Eye (tissue), 1 donor: ENCODE measurements around the gene BAHCC1.

ENCODE experiments used
- DNase-seq: peaks from one replicate; pipeline ENCODE4 v3.0.0-alpha.2; 2015

BAHCC1 gene

GRCh38 chr17:81368161-81369022 is 26.9 kb upstream of the BAHCC1 start:
- no peak for DNase-seq

- DNase-seq: no peak
Observed at GRCh38 chr17:81370294-81370693, 25.0 kb upstream of the BAHCC1 start.

- DNase-seq: peak; percentile 58
Observed at GRCh38 chr17:81371910-81372760, 23.1 kb upstream of the BAHCC1 start.

DNA sequence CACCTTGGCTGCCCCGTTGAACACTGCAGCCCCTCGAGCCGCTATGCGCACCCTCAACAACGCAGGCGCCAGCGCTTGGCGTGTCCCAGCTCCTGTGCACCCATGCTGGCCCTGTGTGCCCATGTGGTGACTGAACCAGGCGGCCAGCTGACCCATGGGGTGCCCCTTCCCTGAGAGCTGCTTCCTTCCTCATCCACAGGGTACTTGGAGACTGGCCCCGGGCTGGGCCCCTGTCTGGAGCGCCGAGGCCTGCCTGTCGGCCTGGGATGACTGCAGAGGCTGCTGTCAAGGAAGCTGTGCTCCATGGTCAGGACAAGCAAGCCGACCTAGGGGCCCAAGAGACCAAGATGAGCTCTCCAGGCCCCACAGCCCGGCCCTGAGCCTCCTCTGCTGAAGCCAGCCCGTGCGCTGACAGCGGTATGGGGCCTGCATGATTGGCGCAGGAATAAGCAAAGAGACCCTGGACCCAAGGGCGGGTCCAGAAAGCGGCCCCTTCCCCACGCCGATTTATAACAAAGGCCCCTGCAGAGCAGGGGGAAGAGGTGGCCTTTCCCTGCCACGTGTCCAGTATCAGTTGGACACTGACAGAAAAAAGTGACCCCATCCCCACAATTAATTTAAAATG is 21.6 kb upstream of the BAHCC1 start:
- no peak for DNase-seq

DNA sequence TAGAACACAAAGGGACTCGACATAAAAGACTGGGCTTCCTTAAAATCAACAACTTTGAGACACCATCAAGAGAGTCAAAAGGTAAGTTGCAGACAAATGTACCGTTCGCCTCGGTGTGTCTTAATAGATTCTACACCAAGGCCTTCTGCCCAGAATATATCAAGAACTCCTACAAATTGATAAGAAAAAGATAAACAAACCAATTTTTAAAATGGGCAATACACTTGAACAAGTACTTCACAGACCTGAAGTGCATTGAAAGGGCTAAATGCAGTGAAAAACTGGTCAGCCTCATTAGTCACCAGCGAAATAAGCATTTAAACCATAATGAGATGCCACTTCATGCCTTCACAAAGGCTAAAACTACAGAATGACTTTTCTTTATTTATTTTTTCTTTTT is 20.4 kb upstream of the BAHCC1 start:
- DNase-seq: no peak

DNA sequence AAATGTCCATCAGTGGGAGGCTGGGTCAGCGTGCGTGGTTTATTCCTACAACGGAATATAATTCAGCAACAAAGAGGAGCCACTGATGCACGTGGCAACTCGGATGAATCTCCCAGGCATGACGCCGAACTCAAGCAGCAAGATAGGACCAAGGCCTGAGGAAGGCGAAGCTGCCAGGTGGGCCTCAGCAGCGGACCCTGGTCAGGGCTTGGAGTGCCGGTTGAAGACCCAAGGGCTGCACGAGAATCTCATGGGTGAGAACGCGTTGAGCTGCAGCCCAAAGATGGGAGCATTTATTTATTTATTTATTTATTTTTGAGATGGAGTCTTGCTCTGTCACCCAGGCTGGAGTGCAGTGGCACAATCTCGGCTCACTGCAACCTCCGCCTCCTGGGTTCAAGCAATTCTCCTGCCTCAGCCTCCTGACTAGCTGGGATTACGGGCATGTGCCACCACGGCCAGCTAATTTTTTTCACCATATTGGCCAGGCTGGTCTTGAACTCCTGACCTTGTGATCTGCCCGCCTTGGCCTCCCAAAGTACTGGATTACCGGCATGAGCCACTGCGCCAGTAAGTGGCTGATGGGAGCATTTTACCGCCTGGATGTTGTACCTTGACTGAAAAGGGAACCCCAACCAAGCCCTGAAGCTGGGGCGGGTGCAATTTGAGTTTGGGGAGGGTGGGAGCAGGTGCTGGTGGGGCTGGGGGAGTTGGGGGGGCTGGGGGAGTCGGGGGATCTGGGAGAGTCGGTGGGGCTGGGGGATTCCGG is 18.1 kb upstream of the BAHCC1 start:
- DNase-seq: no peak

DNA sequence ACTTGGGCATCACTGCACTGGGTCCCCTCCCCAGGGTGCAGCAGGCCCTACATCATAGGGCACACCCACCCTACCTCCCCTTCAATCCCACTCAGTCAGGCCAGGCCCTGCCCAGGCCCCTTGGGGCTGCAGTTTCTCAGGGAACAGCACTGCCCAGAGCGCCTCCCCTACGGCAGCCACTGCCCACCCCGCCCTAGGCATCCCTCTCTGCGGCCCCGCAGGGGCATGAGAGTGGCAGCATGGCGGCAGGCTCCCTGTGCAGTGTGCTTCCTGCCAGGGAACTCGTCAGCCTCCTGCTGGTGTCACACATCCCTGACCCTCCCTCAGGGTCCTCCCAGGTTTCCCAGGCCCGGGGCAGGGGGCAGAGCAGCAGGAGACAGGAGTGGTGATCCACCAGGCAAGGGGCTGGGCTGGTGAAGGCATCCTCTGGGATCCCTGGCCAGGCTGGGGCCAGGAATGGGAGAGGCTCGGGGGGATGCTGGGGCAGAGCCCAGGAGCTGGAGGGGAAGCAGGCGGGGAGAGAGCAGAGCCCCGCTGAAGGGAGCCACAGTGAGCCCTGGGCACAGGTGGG is 16.2 kb upstream of the BAHCC1 start:
- DNase-seq: no peak

DNA sequence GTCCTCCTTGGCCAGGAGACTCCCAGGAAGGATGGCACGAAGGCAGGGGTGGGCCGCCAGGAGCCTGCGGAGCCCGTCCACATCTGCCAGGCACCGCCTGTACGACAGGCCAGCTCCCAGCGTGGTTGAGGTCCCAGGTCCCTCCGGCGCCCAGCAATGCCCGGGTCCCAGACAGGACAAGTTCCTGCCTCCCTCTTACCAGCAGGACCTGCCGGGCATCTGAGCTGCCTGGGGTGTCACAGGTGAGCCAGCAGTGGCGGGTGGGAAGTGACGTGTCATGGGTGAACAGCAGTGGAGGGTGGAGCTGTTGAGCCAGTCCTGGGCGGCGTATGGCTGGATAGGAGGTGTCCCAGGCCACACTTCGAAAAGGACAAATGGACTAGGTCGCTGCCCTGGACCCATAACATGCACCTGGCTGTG is 15.7 kb upstream of the BAHCC1 start:
- DNase-seq: no peak

GRCh38 chr17:81380131-81380530 is 15.1 kb upstream of the BAHCC1 start:
- DNase-seq: no peak

DNA sequence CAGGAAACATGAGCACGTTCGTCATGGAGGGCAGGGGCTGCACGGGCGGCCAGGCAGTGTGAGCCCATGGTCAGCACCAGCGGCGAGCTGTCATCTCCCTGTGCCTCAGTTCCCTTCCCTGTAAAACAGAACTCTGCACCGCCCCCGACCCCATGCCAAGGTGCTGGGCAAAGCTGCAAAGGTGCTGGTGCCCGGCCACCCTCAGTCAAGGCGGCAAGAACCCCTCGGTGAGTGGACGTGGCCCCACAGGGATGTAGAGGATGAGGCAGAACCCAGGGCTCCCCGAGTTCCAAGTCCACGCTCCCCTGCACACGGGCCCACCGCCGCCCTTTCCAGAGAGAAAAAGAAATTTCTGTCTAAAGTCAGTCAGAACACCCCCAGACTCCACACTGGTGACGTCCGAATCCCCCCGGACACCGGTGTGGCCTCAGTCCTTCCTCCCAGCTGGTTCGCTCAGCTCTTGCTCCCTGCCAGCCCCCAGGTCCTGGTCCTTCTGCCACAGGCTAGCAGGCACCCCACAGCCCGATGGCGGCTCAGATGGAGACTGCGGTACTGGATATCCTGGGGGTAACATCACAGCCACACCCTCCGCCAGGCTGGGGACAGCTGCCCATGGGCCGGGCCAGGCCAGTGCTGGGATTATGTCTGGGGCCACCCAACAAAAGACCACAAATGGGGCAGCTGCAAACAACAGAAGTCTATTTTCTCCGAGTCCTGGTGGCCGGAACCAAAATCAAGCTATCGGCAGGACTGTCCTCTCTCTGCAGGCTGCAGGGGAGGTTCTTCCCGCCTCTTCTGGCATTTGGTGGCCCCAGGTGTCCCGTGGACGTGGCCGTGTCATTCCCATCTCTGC is 14.4 kb upstream of the BAHCC1 start:
- DNase-seq: no peak

DNA sequence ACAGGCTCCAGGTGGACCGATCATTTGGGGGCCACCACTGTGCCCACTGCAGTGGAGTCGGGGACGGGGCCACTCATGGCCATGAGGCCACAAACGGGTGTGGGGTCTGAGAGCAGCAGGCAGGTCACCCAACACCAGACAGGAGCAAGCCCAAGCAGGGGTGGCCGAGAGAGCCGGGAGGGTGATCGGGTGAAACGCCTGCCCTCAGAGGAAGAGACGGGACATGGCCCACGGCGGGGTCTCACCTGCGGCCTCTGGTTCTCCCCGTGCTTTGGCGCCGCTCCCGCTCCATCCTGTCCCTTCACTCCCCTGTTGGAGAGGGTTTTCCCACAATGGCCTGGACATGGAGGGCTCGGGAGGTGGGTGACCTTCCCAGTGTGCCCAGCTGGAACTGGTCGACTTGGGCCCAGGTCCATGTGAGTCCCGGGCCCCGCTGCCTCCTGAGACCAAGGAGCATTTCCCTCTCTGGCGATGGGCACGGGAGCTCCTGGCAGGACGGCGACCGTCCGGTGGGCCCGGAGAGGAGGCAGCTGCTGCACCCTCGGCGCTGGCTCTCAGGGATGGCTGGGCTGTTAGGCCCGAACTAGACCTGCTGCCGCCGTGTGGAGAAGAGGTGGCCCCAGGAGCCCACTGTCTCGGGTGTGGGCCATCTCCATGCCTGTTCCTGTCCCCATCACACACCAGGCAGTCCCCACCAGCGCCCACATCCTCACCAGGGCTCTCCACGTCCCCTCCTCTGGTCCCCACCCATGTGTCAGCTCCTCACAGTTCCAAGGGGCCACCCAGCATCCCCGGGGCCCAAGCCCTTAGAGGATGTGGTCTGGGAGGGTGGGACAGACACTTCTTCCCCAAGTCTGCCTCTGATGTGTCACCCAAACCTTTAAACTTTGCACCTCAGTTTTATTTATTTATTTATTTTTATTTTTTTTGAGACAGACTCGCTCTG is 13.4 kb upstream of the BAHCC1 start:
- no peak for DNase-seq

GRCh38 chr17:81382851-81383250 is 12.4 kb upstream of the BAHCC1 start:
- DNase-seq: no peak

GRCh38 chr17:81383504-81384421 is 11.5 kb upstream of the BAHCC1 start:
- DNase-seq: no peak

- no peak for DNase-seq
Observed at GRCh38 chr17:81384929-81385319, 10.3 kb upstream of the BAHCC1 start.

- DNase-seq: peak; percentile 81
Observed at GRCh38 chr17:81385320-81386111, 9.7 kb upstream of the BAHCC1 start.

GRCh38 chr17:81386141-81386645 is 9.1 kb upstream of the BAHCC1 start:
- no peak for DNase-seq

GRCh38 chr17:81386646-81387099 is 8.6 kb upstream of the BAHCC1 start:
- DNase-seq: peak; percentile 84
